Esophagus squamous epithelium (tissue), 4 donors: ENCODE measurements around the gene SUSD1.

ENCODE experiments used
- POLR2A ChIP-seq, 4 donors: fragments of 450-650 bp; IDR thresholded peaks; one replicate each; pipeline ENCODE4 v1.6.1; 2017; ENCODE audit warnings: antibody characterized with exemption in 4 of 4, mild to moderate bottlenecking in 4 of 4, moderate library complexity in 3 of 4
- TF ChIP-seq, protein P1 (sequence below), 6 experiments: fragments of 450-650 bp in 4 of 6; fragments of 200-600 bp in 2 of 6; sonication (generic) in 2 of 6; IDR thresholded peaks; one replicate each; pipeline ENCODE4 v1.5.1; 2016 to 2019; ENCODE audit warnings: antibody characterized with exemption in 6 of 6, mild to moderate bottlenecking in 4 of 6, moderate library complexity in 4 of 6

DNA sequence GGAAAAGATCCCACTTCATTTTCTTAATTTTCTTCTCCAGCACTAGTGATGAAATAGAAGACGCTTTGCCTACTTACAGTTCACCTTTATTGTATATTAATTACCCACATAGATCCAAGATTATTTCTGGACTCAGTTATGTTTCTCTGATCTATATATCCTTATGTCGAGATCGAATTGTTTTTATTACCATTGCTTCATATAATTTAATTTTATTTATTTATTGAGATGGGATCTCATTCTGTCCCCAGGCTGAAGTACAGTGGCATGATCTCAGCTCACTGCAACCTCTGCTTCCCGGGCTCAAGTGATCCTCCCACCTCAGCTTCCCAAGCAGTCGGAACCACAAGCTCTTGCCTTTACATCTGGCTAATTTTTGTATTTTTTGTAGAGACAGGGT, 157.2 kb downstream of the SUSD1 start:
- TF ChIP-seq POLR2A (IDR thresholded peaks at IDR 0.05): no peak
- TF ChIP-seq, protein P1, sequence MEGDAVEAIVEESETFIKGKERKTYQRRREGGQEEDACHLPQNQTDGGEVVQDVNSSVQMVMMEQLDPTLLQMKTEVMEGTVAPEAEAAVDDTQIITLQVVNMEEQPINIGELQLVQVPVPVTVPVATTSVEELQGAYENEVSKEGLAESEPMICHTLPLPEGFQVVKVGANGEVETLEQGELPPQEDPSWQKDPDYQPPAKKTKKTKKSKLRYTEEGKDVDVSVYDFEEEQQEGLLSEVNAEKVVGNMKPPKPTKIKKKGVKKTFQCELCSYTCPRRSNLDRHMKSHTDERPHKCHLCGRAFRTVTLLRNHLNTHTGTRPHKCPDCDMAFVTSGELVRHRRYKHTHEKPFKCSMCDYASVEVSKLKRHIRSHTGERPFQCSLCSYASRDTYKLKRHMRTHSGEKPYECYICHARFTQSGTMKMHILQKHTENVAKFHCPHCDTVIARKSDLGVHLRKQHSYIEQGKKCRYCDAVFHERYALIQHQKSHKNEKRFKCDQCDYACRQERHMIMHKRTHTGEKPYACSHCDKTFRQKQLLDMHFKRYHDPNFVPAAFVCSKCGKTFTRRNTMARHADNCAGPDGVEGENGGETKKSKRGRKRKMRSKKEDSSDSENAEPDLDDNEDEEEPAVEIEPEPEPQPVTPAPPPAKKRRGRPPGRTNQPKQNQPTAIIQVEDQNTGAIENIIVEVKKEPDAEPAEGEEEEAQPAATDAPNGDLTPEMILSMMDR (IDR thresholded peaks at IDR 0.05): no peak
